K562 (cell line): ENCODE results near the gene DIP2B. TPM values are rescaled to one million over a fixed set of nuclear protein-coding genes. Genes with fewer than 3 reads are reported as not detected.

Experiments used
- AFF4 ChIP-seq: sonication (generic); formaldehyde crosslinking; IDR thresholded peaks from 2 replicates; pipeline ENCODE4 v1.8.0; 2023; ENCODE audit warnings: mild to moderate bottlenecking, missing genetic modification reagents
- E2F6 ChIP-seq, 2 experiments: IDR thresholded peaks; 2 replicates each; pipeline ENCODE4 v1.6.1; 2011; ENCODE audit warnings: borderline replicate concordance in 1 of 2, control low read depth in 1 of 2, low read depth in 1 of 2, low read length in 1 of 2, mild to moderate bottlenecking in 1 of 2, mixed read lengths in 1 of 2, moderate library complexity in 1 of 2; ENCODE audit not compliant: insufficient read depth in 1 of 2, insufficient read length in 1 of 2, poor library complexity in 1 of 2, severe bottlenecking in 1 of 2; ENCODE audit errors: extremely low read depth in 1 of 2
- ELF1 ChIP-seq: fragments of 200-800 bp; sonication (Bioruptor generic); IDR thresholded peaks from 2 replicates; pipeline ENCODE4 v1.6.1; 2016; ENCODE audit warnings: missing genetic modification characterization, missing compliant biosample characterization
- GTF2E2 ChIP-seq: fragments of 200-800 bp; sonication (Bioruptor generic); IDR thresholded peaks from 2 replicates; pipeline ENCODE4 v1.6.1; 2016; ENCODE audit warnings: missing genetic modification characterization, missing compliant biosample characterization
- MYC ChIP-seq, 2 experiments: fragments of 250-450 bp in 1 of 2; sonication (Bioruptor Pico) in 1 of 2; IDR thresholded peaks; 2 replicates each; pipeline versions ENCODE4 v1.5.1 to v1.6.1; 2012 to 2021; ENCODE audit warnings: low read depth in 2 of 2, borderline replicate concordance in 1 of 2, improper control_type of control experiment in 1 of 2, low read length in 1 of 2, mild to moderate bottlenecking in 1 of 2, moderate library complexity in 1 of 2
- POLR2G ChIP-seq: fragments of 200-400 bp; formaldehyde crosslinking; IDR thresholded peaks from 2 replicates; pipeline ENCODE4 v1.6.1; 2017; ENCODE audit warnings: low read depth, mild to moderate bottlenecking, antibody characterized with exemption, low read length, moderate library complexity
- RBM25 ChIP-seq: fragments of 200-400 bp; formaldehyde crosslinking; IDR thresholded peaks from 2 replicates; pipeline ENCODE4 v1.6.1; 2018; ENCODE audit warnings: low read length, low read depth, moderate library complexity; ENCODE audit not compliant: severe bottlenecking
- SMAD2 ChIP-seq: fragments of 150-350 bp; IDR thresholded peaks from 2 replicates; pipeline ENCODE4 v1.6.1; 2014; ENCODE audit warnings: low read depth, mild to moderate bottlenecking, low read length
- SMAD4 ChIP-seq: fragments of 250-450 bp; sonication (Bioruptor Pico); conservative IDR thresholded peaks from 2 replicates; pipeline ENCODE4 v1.8.0; 2021; ENCODE audit warnings: inconsistent platforms, mild to moderate bottlenecking, moderate library complexity
- SP1 ChIP-seq: sonication (generic); formaldehyde crosslinking; IDR thresholded peaks from 2 replicates; pipeline ENCODE4 v1.8.1; 2022; ENCODE audit warnings: mild to moderate bottlenecking, missing genetic modification reagents
- TAF1 ChIP-seq: IDR thresholded peaks from 2 replicates; pipeline ENCODE4 v1.6.1; 2011; ENCODE audit warnings: mild to moderate bottlenecking, low read length, moderate library complexity; ENCODE audit not compliant: insufficient read depth, control insufficient read depth, severe bottlenecking; ENCODE audit errors: extremely low read depth
- ZBTB17 ChIP-seq: fragments of 450-650 bp; formaldehyde crosslinking; IDR thresholded peaks from 2 replicates; pipeline ENCODE4 v1.4.0; 2020; ENCODE audit warnings: mild to moderate bottlenecking
- ZBTB7A ChIP-seq: IDR thresholded peaks from 2 replicates; pipeline ENCODE4 v1.6.1; 2011; ENCODE audit warnings: low read depth, mild to moderate bottlenecking, low read length, moderate library complexity, borderline replicate concordance; ENCODE audit not compliant: control insufficient read depth
- ZBTB9 ChIP-seq: fragments of 450-650 bp; formaldehyde crosslinking; IDR thresholded peaks from 2 replicates; pipeline ENCODE4 v1.4.0; 2020; ENCODE audit warnings: mild to moderate bottlenecking, moderate library complexity
- ZNF12 ChIP-seq: sonication (generic); formaldehyde crosslinking; IDR thresholded peaks from 2 replicates; pipeline ENCODE4 v1.4.0; 2020; ENCODE audit warnings: mild to moderate bottlenecking, missing genetic modification reagents
- ZNF639 ChIP-seq, 2 experiments: fragments of 200-800 bp in 1 of 2; sonication (Bioruptor generic) in 1 of 2; sonication (generic) in 1 of 2; formaldehyde crosslinking in 1 of 2; IDR thresholded peaks in 1 of 2; conservative IDR thresholded peaks in 1 of 2; 2 replicates each; pipeline versions ENCODE4 v1.5.0 to v1.6.1; 2016 to 2020; ENCODE audit warnings: missing compliant biosample characterization in 1 of 2, missing genetic modification characterization in 1 of 2, missing genetic modification reagents in 1 of 2
- polyA plus RNA-seq, 8 experiments: library from polyadenylated mRNA; depleted of rRNA in 4 of 8; stranded (reverse) in 5 of 8; unstranded in 3 of 8; fragments of >200 nt; fragmentation: Nextera tagmentation in 2 of 8; fragmentation: Illumina TruSeq in 1 of 8; extraction: Ambion mirVana in 2 of 8; extraction: Trizol in 1 of 8; gene quantifications; 2 replicates each; pipeline versions ENCODE4 v1.2.1 to v1.2.3, GENCODE V29; 2011 to 2014; ENCODE audit warnings: inconsistent platforms in 1 of 8, missing spikeins in 1 of 8
- total RNA-seq, 7 experiments: library from RNA; depleted of rRNA in 6 of 7; stranded (reverse); fragments of >200 nt in 6 of 7; fragmentation: Illumina TruSeq in 2 of 7; extraction: Trizol in 2 of 7; gene quantifications; 2 replicates each; pipeline versions ENCODE4 v1.2.1 to v1.2.3, GENCODE V29; 2011 to 2021; ENCODE audit warnings: low replicate concordance in 1 of 7

DIP2B gene
- total and polyA plus RNA-seq, 9 of the 15 experiments (the other 6 are each of a cell fraction or from before 2014, with no cell fraction given) = 4.6 to 26.1 (median 18.8) TPM

- TF ChIP-seq TAF1 = peak; percentile 44
- TF ChIP-seq ZBTB9 (CRISPR knock-in tag) = peak; percentile 80; the same call in 1 of the 2 replicates
- TF ChIP-seq RBM25 = no peak
- TF ChIP-seq SP1 (CRISPR knock-in tag) = 0 out of 2 replicates have a peak, but pooled peaks have one; percentile 36
- peak; percentile 87 for TF ChIP-seq ELF1 (tag)
- 0 out of 2 replicates have a peak, but pooled peaks have one; percentile 46 for TF ChIP-seq AFF4
- peak; percentile 33; the same call in 1 of the 2 replicates for TF ChIP-seq ZNF12 (CRISPR knock-in tag)
- peak; percentile 14; the same call in 1 of the 2 replicates for TF ChIP-seq ZBTB17 (CRISPR knock-in tag)
- TF ChIP-seq ZBTB7A = peak; percentile 95
- 0 out of 2 replicates have a peak, but pooled peaks have one; percentile 10 for TF ChIP-seq MYC (IDR thresholded peaks at IDR 0.05; ENCODE audit: low read depth, low read length)
- TF ChIP-seq MYC (CRISPR knock-in tag; IDR thresholded peaks at IDR 0.05; ENCODE audit: borderline replicate concordance, low read depth) = peak; percentile 70; the same call in 1 of the 2 replicates
- 0 out of 4 replicates have a peak, but pooled peaks of 1 of the 2 experiments have one; percentile 9 for TF ChIP-seq ZNF639 (CRISPR knock-in tag; conservative IDR thresholded peaks at IDR 0.05 in 1 of 2, IDR thresholded peaks at IDR 0.05 in 1 of 2)
- TF ChIP-seq E2F6 (IDR thresholded peaks at IDR 0.05; ENCODE audit: borderline replicate concordance in 1 of 2, extremely low read depth in 1 of 2, insufficient read depth in 1 of 2, insufficient read length in 1 of 2, low read depth in 1 of 2, low read length in 1 of 2, poor library complexity in 1 of 2, severe bottlenecking in 1 of 2) = peak in 1 of 2 experiments; percentile 71
- TF ChIP-seq SMAD2 = no peak
- peak; percentile 68; the same call in 1 of the 2 replicates for TF ChIP-seq SMAD4 (CRISPR knock-in tag)
- TF ChIP-seq GTF2E2 (tag) = 0 out of 2 replicates have a peak, but pooled peaks have one; percentile 4
- peak; percentile 90 for TF ChIP-seq POLR2G
These were observed 259.7 kb downstream of the DIP2B start (continued) for GRCh38 chr12:50764286-50765094.
